ENCODE data around the gene PTK6.

Gene PTK6

GRCh38 chr20:63542696-63543095 lies 5.5 kb upstream of the PTK6 start:
- no peak for DNase-seq

GRCh38 chr20:63542031-63542559 lies 4.9 kb upstream of the PTK6 start:
- no peak for DNase-seq

- DNase-seq: no peak
Measured at GRCh38 chr20:63541371-63541770, 4.2 kb upstream of the PTK6 start.

GRCh38 chr20:63540417-63541186 lies 3.4 kb upstream of the PTK6 start:
- peak in 1 of 2 experiments; percentile 36 for DNase-seq

- DNase-seq: no peak
Measured at GRCh38 chr20:63539441-63540370, 2.5 kb upstream of the PTK6 start.

- DNase-seq: no peak
Measured at GRCh38 chr20:63539092-63539430, 1.9 kb upstream of the PTK6 start.

- no peak for DNase-seq
Measured at GRCh38 chr20:63538204-63539091, 1.3 kb upstream of the PTK6 start.

GRCh38 chr20:63537525-63538203 lies 488 bp upstream of the PTK6 start:
- peak; percentile 64 to 90 for DNase-seq

- peak in 1 of 2 experiments; percentile 59 for DNase-seq
Measured at GRCh38 chr20:63536241-63536977, 767 bp downstream of the PTK6 start.

GRCh38 chr20:63534831-63535651 lies 2.1 kb downstream of the PTK6 start:
- peak in 1 of 2 experiments; percentile 41 for DNase-seq

GRCh38 chr20:63534427-63534830 lies 2.7 kb downstream of the PTK6 start:
- DNase-seq: no peak

GRCh38 chr20:63533871-63534393 lies 3.2 kb downstream of the PTK6 start:
- DNase-seq: no peak

GRCh38 chr20:63533388-63533787 lies 3.8 kb downstream of the PTK6 start:
- DNase-seq: no peak

- DNase-seq: no peak
Measured at GRCh38 chr20:63532449-63532971, 4.7 kb downstream of the PTK6 start.

- DNase-seq: no peak
Measured at GRCh38 chr20:63531686-63532448, 5.3 kb downstream of the PTK6 start.

GRCh38 chr20:63530788-63531160 lies 6.4 kb downstream of the PTK6 start:
- DNase-seq: no peak

GRCh38 chr20:63529861-63530787 lies 7.1 kb downstream of the PTK6 start:
- DNase-seq: no peak

Data from NCI-H446 (cell line).